Measurements from ENCODE around the gene TRAK1. TPM values are rescaled to one million over a fixed set of nuclear protein-coding genes. Genes with fewer than 3 reads are reported as not detected.
A peak's percentile ranks its signal among the peaks of the same experiment; 100 is the strongest.

The TRAK1 gene
- total and polyA plus RNA-seq, 2 experiments from 2014 or later: 28.6 to 74.5 TPM

DNA sequence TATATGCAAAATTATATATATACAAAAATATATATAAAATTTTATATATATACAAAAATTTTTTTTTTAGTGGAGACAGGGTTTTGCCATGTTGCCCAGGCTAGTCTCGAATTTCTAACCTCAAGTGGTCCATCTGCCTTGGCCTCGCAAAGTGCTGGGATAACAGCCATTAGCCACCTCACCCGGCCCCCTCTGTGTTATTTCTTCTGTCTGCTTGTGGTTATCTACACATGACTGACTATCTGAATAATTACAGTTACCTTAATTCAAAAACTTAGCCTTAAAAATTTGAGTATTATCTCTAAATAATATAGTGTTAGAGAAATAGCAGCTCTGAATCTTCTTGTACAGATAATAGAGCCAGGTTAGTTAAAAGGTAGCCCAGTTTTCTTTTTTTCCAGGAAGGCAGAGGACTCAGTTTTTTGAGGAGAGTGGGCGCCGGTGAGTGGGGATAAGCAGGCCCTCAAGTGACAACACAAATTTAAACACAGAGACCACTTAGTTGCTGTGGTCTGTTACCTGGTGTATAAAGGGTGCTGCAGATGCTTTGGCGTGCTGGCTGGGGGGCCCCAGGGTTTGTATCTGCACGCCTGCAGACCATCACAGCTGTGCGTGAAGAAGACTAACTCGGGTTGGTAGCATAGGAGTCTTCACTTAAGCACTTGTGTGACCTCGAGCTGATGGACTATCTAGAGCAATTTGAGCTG is 83.7 kb downstream of the TRAK1 start:
- DNase-seq (ENCODE audit: low read depth in 1 of 2, low spot score in 1 of 2): no peak
- Histone ChIP-seq H3K4me1 (ENCODE audit: low read depth) (peaks cover 15% of the 10 kb centered on the region), H3K27me3 (no peaks in the 10 kb centered on the region), H3K27ac (no peak overlapping the region), H3K36me3 (no peaks in the 10 kb centered on the region), H3K4me3 (no peak overlapping the region), H3K9me3 (ENCODE audit: low read depth) (no peaks in the 10 kb centered on the region)
- no peak for TF ChIP-seq CTCF (IDR thresholded peaks at IDR 0.05; ENCODE audit: low read depth, low read length)

- Histone ChIP-seq H3K4me3 (no peak overlapping the region), H3K4me1 (ENCODE audit: low read depth) (peaks cover 17% of the 10 kb centered on the region), H3K27ac (no peak overlapping the region), H3K27me3 (no peaks in the 10 kb centered on the region), H3K36me3 (no peaks in the 10 kb centered on the region), H3K9me3 (ENCODE audit: low read depth) (no peaks in the 10 kb centered on the region)
- no peak for TF ChIP-seq CTCF (IDR thresholded peaks at IDR 0.05; ENCODE audit: low read depth, low read length)
- DNase-seq (ENCODE audit: low read depth in 1 of 2, low spot score in 1 of 2): no peak
These were observed 84.5 kb downstream of the TRAK1 start for GRCh38 chr3:42175386-42176240.

GRCh38 chr3:42176242-42177034 is 85.3 kb downstream of the TRAK1 start:
- H3K9me3 ChIP-seq (ENCODE audit: low read depth): no peaks in the 10 kb centered on the region
- DNase-seq (ENCODE audit: low read depth in 1 of 2, low spot score in 1 of 2): no peak
- no peaks in the 10 kb centered on the region for H3K36me3 ChIP-seq
- H3K4me3 ChIP-seq: no peak overlapping the region
- TF ChIP-seq CTCF (IDR thresholded peaks at IDR 0.05; ENCODE audit: low read depth, low read length): no peak
- no peaks in the 10 kb centered on the region for H3K27me3 ChIP-seq
- no peak overlapping the region for H3K27ac ChIP-seq
- H3K4me1 ChIP-seq (ENCODE audit: low read depth): peaks cover 17% of the 10 kb centered on the region

DNA sequence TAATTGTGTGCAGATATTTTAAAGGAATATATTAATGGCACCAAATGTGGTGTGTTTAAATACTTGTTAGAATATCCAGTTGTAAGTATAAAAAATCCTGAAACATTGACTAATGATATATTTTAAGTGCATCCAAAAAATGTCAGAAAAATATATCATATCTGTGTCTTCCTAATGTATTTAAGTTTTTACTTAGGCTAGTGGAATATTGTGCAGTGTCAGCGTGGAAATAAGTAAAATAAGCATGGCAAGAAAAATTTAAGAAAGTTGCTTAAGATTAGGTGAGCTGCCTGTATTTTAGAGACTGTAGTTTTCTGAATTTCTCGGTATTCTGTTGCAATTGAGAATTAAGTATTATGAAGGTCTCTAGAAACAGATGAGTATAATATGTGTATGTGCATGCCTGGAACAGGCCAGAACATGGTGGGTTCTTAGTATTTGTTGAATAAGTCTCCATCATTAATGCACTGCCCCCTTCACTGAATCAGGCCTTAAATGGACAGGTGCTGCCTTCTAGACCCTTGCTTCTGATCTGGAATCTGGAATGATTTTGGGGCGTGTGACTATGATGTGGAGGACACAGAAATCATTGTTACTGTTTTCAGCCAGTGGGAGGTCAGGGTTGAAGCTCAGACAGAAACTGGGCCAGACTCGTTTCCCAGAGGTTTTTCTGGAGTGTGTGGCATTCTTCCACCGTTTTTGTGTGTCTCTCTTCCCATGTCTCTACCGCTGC is 86.1 kb downstream of the TRAK1 start:
- Histone ChIP-seq H3K27me3 (no peaks in the 10 kb centered on the region), H3K27ac (no peak overlapping the region), H3K36me3 (no peaks in the 10 kb centered on the region), H3K4me3 (no peak overlapping the region), H3K9me3 (ENCODE audit: low read depth) (no peaks in the 10 kb centered on the region), H3K4me1 (ENCODE audit: low read depth) (peaks cover 17% of the 10 kb centered on the region)
- no peak for TF ChIP-seq CTCF (IDR thresholded peaks at IDR 0.05; ENCODE audit: low read depth, low read length)
- DNase-seq (ENCODE audit: low read depth in 1 of 2, low spot score in 1 of 2): no peak

DNA sequence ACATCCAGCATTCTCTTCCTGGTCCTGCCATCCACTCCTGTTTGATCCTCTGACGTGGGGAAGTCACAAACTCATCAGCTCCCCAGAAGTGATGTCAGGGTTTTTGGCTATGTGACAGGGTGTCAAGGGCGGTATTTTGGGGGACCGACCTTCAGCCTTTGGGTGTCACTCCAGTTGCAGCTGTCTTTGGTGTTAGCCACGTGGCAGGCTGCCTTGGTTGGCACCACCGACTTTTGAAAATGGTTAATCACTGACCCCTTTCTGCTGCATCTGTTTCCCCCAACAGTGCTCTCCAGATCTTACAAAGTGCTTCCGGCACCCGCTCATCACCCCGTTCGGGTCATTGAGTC is 86.6 kb downstream of the TRAK1 start:
- TF ChIP-seq CTCF (IDR thresholded peaks at IDR 0.05; ENCODE audit: low read depth, low read length): no peak
- DNase-seq (ENCODE audit: low read depth in 1 of 2, low spot score in 1 of 2): no peak
- no peaks in the 10 kb centered on the region for H3K9me3 ChIP-seq (ENCODE audit: low read depth)
- H3K36me3 ChIP-seq: no peaks in the 10 kb centered on the region
- peaks cover 17% of the 10 kb centered on the region for H3K4me1 ChIP-seq (ENCODE audit: low read depth)
- H3K27ac ChIP-seq: peak overlapping the region; percentile 84
- no peaks in the 10 kb centered on the region for H3K27me3 ChIP-seq
- no peak overlapping the region for H3K4me3 ChIP-seq
